Keratinocyte (primary cell): ENCODE data around the gene USP31. TPM values are rescaled to one million over a fixed set of nuclear protein-coding genes. Genes with fewer than 3 reads are reported as not detected.

Source experiments
- DNase-seq: peaks from one replicate; pipeline ENCODE4 v3.0.0-alpha.2; 2011; ENCODE audit warnings: low read depth, missing footprints, low spot score
- FAIRE-seq: peaks from 2 replicates; lab custom pipeline; 2011; peaks lifted over from hg19 to GRCh38; lab: Jason Lieb, UNC
- H2AFZ ChIP-seq: 2 replicates; pipeline ENCODE4 v1.6.0; 2012; ENCODE audit warnings: low read length, control low read depth, inconsistent platforms; ENCODE audit not compliant: control insufficient read depth
- H3K27ac ChIP-seq: 2 replicates; pipeline ENCODE4 v1.5.1; 2011; ENCODE audit warnings: low read length; ENCODE audit not compliant: control insufficient read depth, insufficient read depth
- H3K27me3 ChIP-seq: 3 replicates; pipeline ENCODE4 v1.6.0; 2011; ENCODE audit warnings: low read length; ENCODE audit not compliant: control insufficient read depth, insufficient read depth; ENCODE audit errors: extremely low read depth
- H3K36me3 ChIP-seq, 2 experiments: 2 replicates in 1 of 2; 3 replicates in 1 of 2; pipeline ENCODE4 v1.5.1; 2011; ENCODE audit warnings: low read length in 2 of 2, mild to moderate bottlenecking in 1 of 2; ENCODE audit not compliant: control insufficient read depth in 2 of 2, insufficient read depth in 2 of 2; ENCODE audit errors: extremely low read depth in 1 of 2
- H3K4me1 ChIP-seq: 3 replicates; pipeline ENCODE4 v1.5.1; 2011; ENCODE audit warnings: low read length; ENCODE audit not compliant: control insufficient read depth, insufficient read depth; ENCODE audit errors: extremely low read depth
- H3K4me2 ChIP-seq: 3 replicates; pipeline ENCODE4 v1.6.0; 2011; ENCODE audit warnings: low read depth, low read length; ENCODE audit not compliant: control insufficient read depth, insufficient read depth; ENCODE audit errors: extremely low read depth
- H3K4me3 ChIP-seq, 3 experiments: fragments of 200-600 bp in 1 of 3; sonication (generic) in 1 of 3; 2 replicates in 2 of 3; 3 replicates in 1 of 3; pipeline ENCODE4 v1.5.1; 2011 to 2016; ENCODE audit warnings: low read length in 3 of 3, mild to moderate bottlenecking in 3 of 3, control low read depth in 2 of 3, inconsistent platforms in 1 of 3, low read depth in 1 of 3, mixed read lengths in 1 of 3, mixed run types in 1 of 3, moderate library complexity in 1 of 3; ENCODE audit not compliant: control insufficient read depth in 2 of 3, insufficient read depth in 2 of 3; ENCODE audit errors: extremely low read depth in 1 of 3
- H3K79me2 ChIP-seq: 2 replicates; pipeline ENCODE4 v1.6.0; 2012; ENCODE audit warnings: low read length; ENCODE audit not compliant: control insufficient read depth, insufficient read depth
- H3K9ac ChIP-seq: 3 replicates; pipeline ENCODE4 v1.6.0; 2011; ENCODE audit warnings: low read length; ENCODE audit not compliant: control insufficient read depth, insufficient read depth; ENCODE audit errors: extremely low read depth
- H3K9me1 ChIP-seq: 3 replicates; pipeline ENCODE4 v1.6.0; 2011; ENCODE audit warnings: low read length; ENCODE audit not compliant: control insufficient read depth, insufficient read depth; ENCODE audit errors: extremely low read depth
- H3K9me3 ChIP-seq: 2 replicates; pipeline ENCODE4 v1.5.1; 2012; ENCODE audit warnings: low read depth, low read length; ENCODE audit not compliant: control insufficient read depth
- H4K20me1 ChIP-seq: 3 replicates; pipeline ENCODE4 v1.6.0; 2011; ENCODE audit warnings: low read length; ENCODE audit not compliant: control insufficient read depth, insufficient read depth; ENCODE audit errors: extremely low read depth
- EZH2 ChIP-seq: IDR thresholded peaks from one replicate; pipeline ENCODE4 v1.6.1; 2012; ENCODE audit warnings: inconsistent platforms, mild to moderate bottlenecking, low read length, moderate library complexity
- dilution Hi-C: fragments of 300-500 bp; cut with MboI; formaldehyde crosslinking; loops from one replicate; pipeline ENCODE4 v1.7.0; 2020; ENCODE audit warnings: low sequenced_read_pairs; ENCODE audit not compliant: extremely low pct_ligation_motif_present
- polyA plus RNA-seq, 5 experiments: library from polyadenylated mRNA; depleted of rRNA in 3 of 5; stranded (reverse) in 3 of 5; stranded (forward) in 1 of 5; unstranded in 1 of 5; fragments of >200 nt; gene quantifications; 1 replicate in 1 of 5; 2 replicates in 3 of 5; 3 replicates in 1 of 5; pipeline versions ENCODE4 v1.2.1 to v1.2.3, GENCODE V29; 2011 to 2012; ENCODE audit warnings: missing spikeins in 2 of 5, low read depth in 1 of 5, low replicate concordance in 1 of 5
- TF ChIP-seq, protein P1 (sequence below), 3 experiments: IDR thresholded peaks in 1 of 3; conservative IDR thresholded peaks in 1 of 3; optimal IDR thresholded peaks in 1 of 3; 2 replicates in 2 of 3; 3 replicates in 1 of 3; pipeline versions ENCODE3 to v1.5.1; 2011; ENCODE audit warnings: low read length in 3 of 3, mild to moderate bottlenecking in 3 of 3, moderate library complexity in 2 of 3, control low read depth in 1 of 3, inconsistent platforms in 1 of 3; ENCODE audit not compliant: insufficient read depth in 2 of 3; ENCODE audit errors: extremely low read depth in 1 of 3

USP31 gene
- polyA plus RNA-seq, 1 donor (not counting 4 experiments of a cell fraction or from before 2014, with no cell fraction given) = 16.3 TPM

DNA sequence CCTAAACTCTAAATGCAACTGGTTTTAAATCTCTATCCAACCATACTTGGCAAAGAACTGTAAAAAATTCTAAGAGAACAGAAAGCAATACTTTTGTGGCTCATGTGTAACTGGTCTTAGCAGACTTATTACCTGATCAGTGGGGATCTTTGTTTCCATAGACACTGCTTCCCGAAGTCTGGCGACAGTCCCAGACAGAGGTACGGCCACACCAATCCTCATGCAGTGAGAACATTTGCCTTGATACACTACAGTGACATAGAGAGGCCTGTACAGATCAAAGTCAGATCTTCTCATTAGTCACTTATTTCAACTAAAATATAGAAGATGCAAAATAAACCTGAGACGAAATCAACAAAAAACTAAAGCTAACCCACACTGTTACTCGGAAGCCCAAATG, 43.9 kb downstream of the USP31 start:
- H3K9me1 ChIP-seq = no peaks in the 10 kb centered on the region
- H4K20me1 ChIP-seq = no peaks in the 10 kb centered on the region
- H3K27me3 ChIP-seq = no peaks in the 10 kb centered on the region
- no peaks in the 10 kb centered on the region for H3K9me3 ChIP-seq
- dilution Hi-C loops = no loop called here
- H3K79me2 ChIP-seq = peaks cover 61% of the 10 kb centered on the region
- peaks cover 28 to 31% of the 10 kb centered on the region in 2 experiments for H3K36me3 ChIP-seq
- H3K27ac ChIP-seq = no peak overlapping the region
- TF ChIP-seq, protein P1, sequence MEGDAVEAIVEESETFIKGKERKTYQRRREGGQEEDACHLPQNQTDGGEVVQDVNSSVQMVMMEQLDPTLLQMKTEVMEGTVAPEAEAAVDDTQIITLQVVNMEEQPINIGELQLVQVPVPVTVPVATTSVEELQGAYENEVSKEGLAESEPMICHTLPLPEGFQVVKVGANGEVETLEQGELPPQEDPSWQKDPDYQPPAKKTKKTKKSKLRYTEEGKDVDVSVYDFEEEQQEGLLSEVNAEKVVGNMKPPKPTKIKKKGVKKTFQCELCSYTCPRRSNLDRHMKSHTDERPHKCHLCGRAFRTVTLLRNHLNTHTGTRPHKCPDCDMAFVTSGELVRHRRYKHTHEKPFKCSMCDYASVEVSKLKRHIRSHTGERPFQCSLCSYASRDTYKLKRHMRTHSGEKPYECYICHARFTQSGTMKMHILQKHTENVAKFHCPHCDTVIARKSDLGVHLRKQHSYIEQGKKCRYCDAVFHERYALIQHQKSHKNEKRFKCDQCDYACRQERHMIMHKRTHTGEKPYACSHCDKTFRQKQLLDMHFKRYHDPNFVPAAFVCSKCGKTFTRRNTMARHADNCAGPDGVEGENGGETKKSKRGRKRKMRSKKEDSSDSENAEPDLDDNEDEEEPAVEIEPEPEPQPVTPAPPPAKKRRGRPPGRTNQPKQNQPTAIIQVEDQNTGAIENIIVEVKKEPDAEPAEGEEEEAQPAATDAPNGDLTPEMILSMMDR (optimal IDR thresholded peaks at IDR 0.05 in 1 of 3, IDR thresholded peaks at IDR 0.05 in 1 of 3, conservative IDR thresholded peaks at IDR 0.05 in 1 of 3; ENCODE audit: extremely low read depth in 1 of 3, insufficient read depth in 2 of 3, low read length in 3 of 3) = no peak
- TF ChIP-seq EZH2 = no peak
- no peak overlapping the region for H3K4me2 ChIP-seq
- DNase-seq (no peak), FAIRE-seq (no peak)
- H2AFZ ChIP-seq = no peak overlapping the region
- no peak overlapping the region for H3K4me3 ChIP-seq
- no peak overlapping the region for H3K9ac ChIP-seq
- H3K4me1 ChIP-seq = peaks cover 7% of the 10 kb centered on the region

DNA sequence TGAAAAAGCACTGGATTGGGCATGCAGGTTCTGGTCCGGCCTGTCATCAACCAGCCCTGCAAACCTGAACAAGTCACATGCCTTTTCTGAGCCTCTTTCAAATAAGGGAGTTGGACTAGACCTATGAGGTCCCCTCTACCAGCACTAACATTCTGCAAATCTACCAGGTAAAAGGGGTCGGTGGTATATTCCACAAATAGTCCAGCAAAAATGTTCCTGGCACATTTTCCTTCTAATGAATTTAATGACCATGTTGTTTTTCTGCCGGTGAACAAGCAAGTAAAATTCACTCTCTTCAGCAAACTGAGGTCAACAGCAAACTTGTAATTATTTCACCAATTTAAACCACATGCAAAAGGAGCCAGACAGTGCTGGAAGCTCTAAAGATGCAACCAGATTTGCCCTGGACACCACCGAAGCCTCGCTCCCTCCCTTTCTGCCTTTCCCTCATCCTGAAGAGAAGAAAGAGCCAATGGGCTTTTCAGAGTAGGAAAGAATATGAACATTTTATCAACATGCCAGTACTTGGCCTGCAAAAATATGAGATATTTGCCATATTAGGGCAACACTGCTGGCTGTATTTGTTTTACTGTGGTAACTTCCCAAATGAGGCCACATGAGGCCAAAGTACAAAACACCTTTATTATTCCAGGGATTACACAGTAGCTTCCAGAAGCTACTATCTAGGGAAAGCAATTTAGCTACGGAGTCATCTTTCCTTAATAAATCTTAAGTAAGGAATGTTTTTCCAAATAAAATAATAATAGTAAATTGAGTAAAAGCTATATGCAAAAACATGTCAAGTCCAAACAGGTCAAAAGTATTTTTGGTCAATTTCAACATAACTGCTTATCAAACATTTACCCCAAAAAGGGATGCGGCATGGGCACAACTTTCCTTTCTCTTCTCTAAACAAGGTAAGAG, 45.0 kb downstream of the USP31 start:
- H3K36me3 ChIP-seq = peaks cover 28 to 31% of the 10 kb centered on the region in 2 experiments
- dilution Hi-C loops = no loop called here
- no peaks in the 10 kb centered on the region for H3K27me3 ChIP-seq
- no peaks in the 10 kb centered on the region for H3K9me3 ChIP-seq
- TF ChIP-seq EZH2 = no peak
- TF ChIP-seq, protein P1 (optimal IDR thresholded peaks at IDR 0.05 in 1 of 3, IDR thresholded peaks at IDR 0.05 in 1 of 3, conservative IDR thresholded peaks at IDR 0.05 in 1 of 3; ENCODE audit: extremely low read depth in 1 of 3, insufficient read depth in 2 of 3, low read length in 3 of 3) = no peak
- no peaks in the 10 kb centered on the region for H4K20me1 ChIP-seq
- FAIRE-seq (no peak), DNase-seq (no peak)
- no peaks in the 10 kb centered on the region for H3K9me1 ChIP-seq
- no peak overlapping the region for H2AFZ ChIP-seq
- H3K79me2 ChIP-seq = peaks cover 63% of the 10 kb centered on the region
- no peak overlapping the region for H3K4me2 ChIP-seq
- no peak overlapping the region for H3K27ac ChIP-seq
- no peak overlapping the region for H3K9ac ChIP-seq
- no peak overlapping the region for H3K4me3 ChIP-seq
- no peaks in the 10 kb centered on the region for H3K4me1 ChIP-seq
